Neural cell (in vitro differentiated cells): ENCODE results near the gene RYR1.

ENCODE experiments used
- CTCF ChIP-seq: fragments of 450-650 bp; IDR thresholded peaks from 2 replicates; pipeline ENCODE4 v1.5.1; 2014; ENCODE audit warnings: antibody characterized with exemption, mild to moderate bottlenecking, moderate library complexity; ENCODE audit not compliant: poor library complexity, severe bottlenecking
- EP300 ChIP-seq: fragments of 450-650 bp; conservative IDR thresholded peaks from 2 replicates; pipeline ENCODE4 v1.6.1; 2014; ENCODE audit warnings: antibody characterized with exemption, mild to moderate bottlenecking, moderate library complexity; ENCODE audit not compliant: poor library complexity, severe bottlenecking
- EZH2 ChIP-seq: fragments of 200-600, 300-800 bp; shearing (Covaris generic), sonication (generic); IDR thresholded peaks from 2 replicates; pipeline ENCODE4 v1.6.1; 2014; ENCODE audit warnings: antibody characterized with exemption, low read length, borderline replicate concordance, mild to moderate bottlenecking; ENCODE audit not compliant: insufficient read depth, poor library complexity, severe bottlenecking
- POLR2AphosphoS5 ChIP-seq: IDR thresholded peaks from 2 replicates; pipeline ENCODE4 v1.6.1; 2012
- RAD21 ChIP-seq: fragments of 450-650 bp; conservative IDR thresholded peaks from 2 replicates; pipeline ENCODE4 v1.6.1; 2014; ENCODE audit warnings: antibody characterized with exemption, mild to moderate bottlenecking, moderate library complexity
- REST ChIP-seq: IDR thresholded peaks from 2 replicates; pipeline ENCODE4 v1.6.1; 2012; ENCODE audit warnings: borderline replicate concordance
- TAF1 ChIP-seq: IDR thresholded peaks from 2 replicates; pipeline ENCODE4 v1.6.1; 2012; ENCODE audit warnings: low read depth

GRCh38 chr19:38507551-38508127 is 74.1 kb downstream of the RYR1 start:
- TF ChIP-seq REST (no peak), CTCF (no peak), POLR2AphosphoS5 (no peak), EP300 (no peak), EZH2 (no peak), TAF1 (no peak), RAD21 (no peak)
